Left cardiac atrium (tissue), 4 donors: ENCODE measurements around the gene HDAC7. TPM values are rescaled to one million over a fixed set of nuclear protein-coding genes. Genes with fewer than 3 reads are reported as not detected.

Experiments
- ATAC-seq, 2 donors: fragments of 200-7000 bp; cut with Tn5 transposase; one replicate each; pipeline ENCODE4 v1.9.1; 2020; ENCODE audit warnings: mild to moderate bottlenecking in 2 of 2, moderate library complexity in 2 of 2
- DNase-seq: peaks from one replicate; pipeline ENCODE4 v3.0.0-alpha.2; 2020
- intact Hi-C, 2 donors: fragments of 100-400 bp; cut with DNase I; formaldehyde crosslinking; loops; one replicate each; pipeline versions ENCODE4 v1.14.1 to v1.15.1; 2022 to 2023
- total RNA-seq, 2 donors: library from RNA; stranded (reverse); fragmentation: NEBNext Ultra II Directional; extraction: Animal tissue kit (Norgen Biotek cat#: 25700); gene quantifications; one replicate each; pipeline ENCODE4 v1.2.1, GENCODE V29; 2021
- donor health status: DM: no; HTN: yes; CAD: no.
- donor health status: DM: no; HTN: yes; CAD: no; lungs with severe emphysema.
- donor health status: DM: yes; HTN: yes; CAD: no.
- donor health status: Dilated cardiomyopathy.

Gene HDAC7
- total RNA-seq, 2 donors from 2014 or later = 41.6 to 58.0 TPM

- DNase-seq = no peak
- intact Hi-C loops = loop anchor here in 1 of 2 donors (5.0 kb wide), 1 partner anchor 35 kb away; no protein-coding TSS in a partner anchor
- ATAC-seq = no peak
Measured at GRCh38 chr12:47801904-47802246, 17.8 kb downstream of the HDAC7 start.

- intact Hi-C loops = loop anchor here in 1 of 2 donors (5.0 kb wide), 1 partner anchor 36 kb away; no protein-coding TSS in a partner anchor
- peak; percentile 27 to 32 for ATAC-seq
Measured at GRCh38 chr12:47801170-47801903, 18.4 kb downstream of the HDAC7 start.

GRCh38 chr12:47800582-47800981 lies 19.1 kb downstream of the HDAC7 start:
- ATAC-seq (no peak), DNase-seq (no peak)
- intact Hi-C loops = loop anchor here in 1 of 2 donors (5.0 kb wide), 1 partner anchor 37 kb away; no protein-coding TSS in a partner anchor

More at GRCh38 chr12:47801170-47801903, 18.4 kb downstream of the HDAC7 start:
- DNase-seq = no peak

- DNase-seq = peak; percentile 68
- intact Hi-C loops = loop anchor here in 1 of 2 donors (5.0 kb wide), 1 partner anchor 38 kb away; no protein-coding TSS in a partner anchor
- ATAC-seq = peak; percentile 49 to 68
Measured at GRCh38 chr12:47799357-47799955, 20.2 kb downstream of the HDAC7 start.

DNA sequence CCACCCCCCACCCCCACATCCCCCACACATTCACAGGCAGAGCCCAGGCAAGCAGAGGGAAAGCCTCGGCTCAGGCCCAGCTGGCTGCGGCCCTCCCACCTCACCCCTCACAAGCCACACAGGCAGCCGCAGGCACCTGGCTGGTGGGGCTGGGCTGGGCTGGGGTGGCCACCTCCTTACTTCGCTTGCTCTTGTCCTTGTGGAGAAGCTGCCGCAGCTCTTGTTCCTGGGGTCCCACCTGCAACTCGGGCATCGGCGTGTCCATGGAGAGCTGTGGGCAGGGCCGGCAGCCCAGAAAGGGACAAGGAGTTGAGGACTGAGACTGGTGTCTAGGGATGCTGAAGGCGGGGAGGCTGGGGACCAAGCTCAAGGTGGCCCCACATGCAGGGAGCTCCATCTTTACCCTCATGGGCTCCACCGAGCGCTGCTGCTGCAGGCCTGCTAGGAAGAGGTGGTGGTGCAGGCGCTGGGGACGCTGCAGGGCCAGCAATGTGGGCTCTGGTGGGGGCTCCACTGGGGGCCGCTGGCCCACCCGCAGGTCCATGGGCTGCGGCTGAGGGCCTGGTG lies 21.2 kb downstream of the HDAC7 start:
- no peak for ATAC-seq
- DNase-seq = no peak
- intact Hi-C loops = loop anchor here in 1 of 2 donors (5.0 kb wide), 1 partner anchor 39 kb away; no protein-coding TSS in a partner anchor

DNA sequence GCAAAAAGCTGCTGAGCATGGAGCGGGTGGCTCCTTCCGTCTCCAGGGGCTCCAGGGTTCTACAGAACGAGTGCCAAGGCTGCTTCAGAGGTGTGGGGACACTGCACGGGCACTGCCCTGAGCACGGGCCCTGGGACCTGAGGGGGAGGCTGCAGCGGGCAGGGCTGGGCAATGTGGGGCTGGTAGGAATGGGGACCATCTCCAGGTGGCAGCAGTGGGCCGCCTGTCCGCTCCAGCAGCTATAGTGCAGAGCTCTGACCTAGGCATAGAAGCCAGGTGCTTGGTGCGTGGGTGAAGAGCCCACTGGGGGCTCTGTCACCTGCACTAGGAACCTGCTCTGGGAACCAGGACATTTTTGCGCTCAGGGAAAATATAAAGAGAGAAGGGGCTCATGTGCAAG lies 22.3 kb downstream of the HDAC7 start:
- no peak for ATAC-seq
- no peak for DNase-seq
- intact Hi-C loops = loop anchor here in 1 of 2 donors (5.0 kb wide), 1 partner anchor 40 kb away; no protein-coding TSS in a partner anchor

DNA sequence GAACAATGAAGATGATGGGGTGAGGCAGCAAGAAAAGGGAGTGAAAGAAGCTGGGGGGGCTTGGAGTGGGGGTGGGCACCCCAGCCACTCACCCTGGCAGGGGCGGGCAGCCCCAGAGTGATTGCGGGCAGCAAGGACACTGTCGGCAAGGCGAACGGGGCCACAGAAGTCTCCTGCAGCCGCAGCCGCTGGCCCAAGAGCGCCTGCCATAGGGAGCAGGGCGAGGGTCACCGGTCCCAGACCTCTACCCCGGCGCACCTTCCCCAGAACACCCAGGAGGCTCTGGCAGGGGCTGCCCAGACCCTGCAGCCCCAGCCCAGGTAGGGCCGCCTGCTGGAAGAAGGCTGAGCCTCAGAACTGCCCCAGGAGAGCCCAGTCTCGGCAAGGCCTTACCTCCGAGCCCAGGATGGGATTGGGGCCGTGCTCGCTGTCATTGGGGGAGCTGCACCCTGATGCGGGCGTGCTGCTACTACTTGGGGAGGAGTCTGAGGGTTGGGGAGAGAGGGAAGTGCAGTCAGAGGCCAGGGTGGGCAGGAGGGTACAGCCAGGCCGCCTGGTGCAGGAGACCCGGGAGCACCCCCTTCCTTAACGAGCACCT lies 23.8 kb downstream of the HDAC7 start:
- intact Hi-C loops = loop anchor here in 1 of 2 donors (5.0 kb wide), 1 partner anchor 41 kb away; no protein-coding TSS in a partner anchor
- DNase-seq (no peak), ATAC-seq (no peak)

DNA sequence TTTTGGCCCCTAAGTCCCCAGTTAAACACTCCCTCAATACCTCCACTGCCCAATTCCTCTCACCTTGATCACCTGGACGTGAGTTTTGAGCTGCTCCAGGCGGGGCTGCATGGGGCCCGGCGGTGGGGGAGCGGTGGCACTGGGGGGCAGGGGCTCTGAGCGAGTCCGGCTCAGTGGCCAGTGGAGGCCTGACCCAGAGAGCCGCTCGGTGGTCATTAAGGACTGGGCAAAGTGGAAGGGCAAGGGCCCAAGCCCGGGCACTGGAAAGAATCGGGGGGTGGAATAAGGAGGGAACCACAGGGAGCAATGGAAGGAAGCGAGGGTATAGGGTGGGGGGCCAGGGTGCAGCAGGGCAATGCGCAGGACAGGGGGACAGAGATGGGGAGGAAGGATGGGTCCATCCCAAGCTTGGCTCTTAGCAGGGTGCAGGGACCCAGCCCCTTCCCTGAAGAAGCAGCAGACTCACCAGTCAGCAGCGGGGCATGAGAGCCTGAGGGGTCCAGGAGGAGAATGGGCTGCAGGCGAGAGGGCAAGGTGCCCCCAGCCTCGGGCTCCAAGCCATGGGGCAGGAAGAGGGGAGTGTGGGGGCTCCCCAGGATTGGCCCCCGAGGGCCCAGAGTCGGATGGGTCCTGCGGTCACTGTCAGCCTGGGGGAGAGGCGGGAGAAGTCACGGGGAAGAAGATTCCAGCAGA lies 24.4 kb downstream of the HDAC7 start:
- intact Hi-C loops = loop anchor here in 1 of 2 donors (5.0 kb wide), 1 partner anchor 42 kb away; no protein-coding TSS in a partner anchor
- DNase-seq = no peak

DNA sequence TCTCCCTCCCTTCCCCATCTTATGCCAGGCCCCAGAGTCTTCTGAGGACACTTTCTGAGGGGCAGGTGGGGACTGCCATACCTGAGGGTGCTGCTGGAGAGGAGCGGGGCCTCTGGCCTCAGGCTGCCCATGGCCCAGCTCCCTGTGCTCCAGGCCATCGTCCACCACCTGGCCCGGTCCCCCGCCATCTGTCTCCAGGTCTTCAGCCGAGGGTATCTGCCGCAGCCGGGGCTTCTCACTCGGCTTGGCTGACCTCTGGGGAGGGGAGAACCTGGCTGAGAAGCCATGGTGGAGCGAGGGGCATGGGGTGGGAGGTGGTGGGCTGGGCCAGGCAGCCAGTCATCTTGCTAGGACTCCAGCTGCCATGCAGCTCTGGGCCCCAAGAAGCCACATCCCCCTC lies 25.0 kb downstream of the HDAC7 start:
- DNase-seq (no peak), ATAC-seq (no peak)
- intact Hi-C loops = loop anchor here in 1 of 2 donors (5.0 kb wide), 1 partner anchor 43 kb away; no protein-coding TSS in a partner anchor

More for the DNA sequence above, 24.4 kb downstream of the HDAC7 start:
- no peak for ATAC-seq

DNA sequence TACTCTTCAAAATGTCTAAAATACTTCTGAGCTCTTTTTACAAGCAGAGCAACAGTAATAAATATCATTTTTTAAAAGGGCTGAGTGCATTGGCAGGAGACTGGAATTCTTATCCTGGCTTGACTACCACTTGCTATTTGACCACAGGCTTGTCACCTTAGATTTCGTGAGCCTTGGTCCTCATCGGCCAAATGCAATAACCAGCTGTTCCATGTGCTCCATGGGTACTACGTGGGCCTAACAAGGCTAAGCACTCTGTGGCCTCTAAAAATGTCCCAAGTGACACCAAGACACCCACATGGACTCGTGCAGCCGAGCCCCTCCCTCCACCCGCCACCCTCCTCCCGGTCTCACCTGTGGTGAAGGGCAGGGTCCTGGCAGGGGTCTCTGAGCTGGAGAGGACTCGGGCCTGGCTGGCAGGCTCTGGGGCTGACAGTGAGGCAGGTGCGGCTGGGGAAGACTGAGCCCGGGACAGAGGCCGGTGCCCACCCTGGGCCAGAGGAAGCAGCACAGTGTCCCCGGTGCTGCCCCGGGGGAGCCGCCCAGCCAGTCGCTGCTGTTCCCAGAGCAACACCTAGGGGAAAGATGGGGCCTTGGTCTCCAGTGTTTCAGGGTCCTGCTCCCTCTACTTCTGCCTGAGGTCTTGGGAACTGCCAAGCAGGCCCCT lies 26.6 kb downstream of the HDAC7 start:
- DNase-seq (no peak), ATAC-seq (no peak)
- intact Hi-C loops = no loop called here

DNA sequence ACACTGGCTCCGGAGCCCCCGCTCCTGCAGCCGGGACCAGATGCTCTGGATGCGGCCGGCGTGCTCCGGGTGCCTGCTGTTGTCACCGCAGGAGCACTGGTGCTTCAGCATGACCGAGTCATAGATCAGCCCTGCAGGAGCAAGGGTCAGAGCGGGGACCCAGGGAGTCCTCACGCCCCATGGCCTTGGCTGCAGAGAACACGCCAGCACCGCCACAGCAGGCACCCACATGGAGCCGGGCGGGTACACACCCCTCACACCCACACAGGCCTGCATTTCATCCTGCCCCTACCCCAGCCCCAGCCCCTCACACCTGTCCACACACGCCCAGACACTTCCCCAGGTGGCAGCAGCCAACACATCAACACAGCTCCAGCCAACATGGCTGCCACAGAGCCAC lies 27.8 kb downstream of the HDAC7 start:
- DNase-seq (no peak), ATAC-seq (no peak)
- intact Hi-C loops = no loop called here

DNA sequence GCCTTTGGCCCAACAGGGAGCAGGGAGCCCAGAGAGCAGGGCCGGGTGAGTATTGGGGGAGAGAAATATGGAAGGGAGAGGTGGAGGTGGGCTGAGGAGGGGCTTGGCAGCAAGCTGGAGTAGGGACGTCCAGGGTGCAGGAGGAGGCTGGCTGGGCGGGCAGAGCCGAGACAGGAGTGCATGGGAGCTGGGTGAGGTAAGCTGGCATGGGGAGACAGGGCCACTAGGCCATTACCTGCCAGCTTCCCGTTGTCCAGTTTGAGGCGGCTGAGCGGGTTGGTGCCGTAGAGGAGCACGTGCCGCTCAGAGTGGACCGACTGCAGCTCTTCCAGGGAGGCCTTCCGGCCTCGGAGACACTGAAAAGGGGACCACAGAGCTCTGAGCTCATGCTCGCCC lies 28.4 kb downstream of the HDAC7 start:
- no peak for DNase-seq
- ATAC-seq = no peak
- intact Hi-C loops = no loop called here

DNA sequence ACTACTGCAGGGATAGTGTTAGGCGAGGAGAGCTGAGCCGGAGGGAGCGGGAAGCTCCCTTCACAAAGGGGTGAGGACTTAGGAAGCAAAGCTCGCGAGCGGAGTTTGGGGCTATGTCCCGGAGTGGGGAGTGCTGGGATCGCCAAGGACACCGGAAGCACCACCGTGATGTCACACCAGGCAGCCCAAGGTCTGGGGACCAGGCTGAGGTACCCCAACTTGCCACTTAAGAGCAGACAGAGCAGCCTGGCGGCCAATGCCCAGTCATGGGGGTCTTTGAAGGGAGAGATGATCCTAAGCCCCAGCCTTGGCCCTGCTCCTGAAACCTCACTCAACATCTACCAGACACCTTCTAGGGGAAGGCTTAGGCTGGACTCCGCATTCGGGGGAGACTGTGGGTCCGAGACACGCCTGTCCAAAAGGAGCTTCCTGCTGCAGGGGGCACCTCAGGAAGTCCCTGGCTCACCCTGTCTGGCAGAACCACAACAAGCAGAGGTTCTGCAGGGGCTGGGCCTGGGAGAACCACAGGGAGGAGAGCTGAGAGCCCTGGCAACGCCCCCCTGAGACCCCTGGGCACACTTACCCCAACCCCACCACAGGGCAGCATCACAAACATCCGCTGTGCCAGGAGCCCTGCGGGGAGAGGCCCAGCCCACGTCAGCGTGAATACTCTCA lies 28.9 kb downstream of the HDAC7 start:
- intact Hi-C loops = no loop called here
- no peak for ATAC-seq
- no peak for DNase-seq

- intact Hi-C loops = no loop called here
- DNase-seq (no peak), ATAC-seq (no peak)
Measured at GRCh38 chr12:47789712-47790489, 29.8 kb downstream of the HDAC7 start.

- DNase-seq (no peak), ATAC-seq (no peak)
- intact Hi-C loops = no loop called here
Measured at GRCh38 chr12:47789141-47789540, 30.6 kb downstream of the HDAC7 start.

- intact Hi-C loops = no loop called here
- DNase-seq = no peak
Measured at GRCh38 chr12:47787596-47788319, 31.9 kb downstream of the HDAC7 start.

More at GRCh38 chr12:47787596-47788319, 31.9 kb downstream of the HDAC7 start:
- ATAC-seq = no peak
